ENCODE data around the gene ABHD14A.

DNA sequence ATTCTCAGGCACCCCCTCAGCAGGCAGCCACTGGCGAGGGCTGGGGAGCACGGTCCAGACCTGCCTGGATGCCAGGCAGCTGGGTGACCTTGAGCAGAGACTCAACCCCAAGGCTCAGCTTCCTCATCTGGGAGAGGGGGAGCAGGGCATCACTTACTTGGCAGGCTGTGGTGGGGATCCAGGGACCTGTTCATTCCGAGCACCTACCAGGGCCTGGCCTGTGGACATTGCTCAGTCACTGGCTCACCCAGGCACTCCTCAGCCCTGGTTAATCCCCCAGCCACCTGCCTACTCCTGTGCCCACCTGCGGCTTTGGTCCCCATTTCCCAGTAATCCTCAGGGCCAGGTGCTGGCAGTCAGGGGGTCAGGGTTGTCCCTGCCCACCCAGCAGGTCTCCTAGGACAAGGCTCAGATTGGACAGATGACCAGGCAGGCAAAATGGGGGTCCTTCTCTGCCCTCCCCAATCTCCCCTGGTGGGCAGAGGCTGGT lies 30.1 kb downstream of the ABHD14A start:
- TF ChIP-seq, protein P1, sequence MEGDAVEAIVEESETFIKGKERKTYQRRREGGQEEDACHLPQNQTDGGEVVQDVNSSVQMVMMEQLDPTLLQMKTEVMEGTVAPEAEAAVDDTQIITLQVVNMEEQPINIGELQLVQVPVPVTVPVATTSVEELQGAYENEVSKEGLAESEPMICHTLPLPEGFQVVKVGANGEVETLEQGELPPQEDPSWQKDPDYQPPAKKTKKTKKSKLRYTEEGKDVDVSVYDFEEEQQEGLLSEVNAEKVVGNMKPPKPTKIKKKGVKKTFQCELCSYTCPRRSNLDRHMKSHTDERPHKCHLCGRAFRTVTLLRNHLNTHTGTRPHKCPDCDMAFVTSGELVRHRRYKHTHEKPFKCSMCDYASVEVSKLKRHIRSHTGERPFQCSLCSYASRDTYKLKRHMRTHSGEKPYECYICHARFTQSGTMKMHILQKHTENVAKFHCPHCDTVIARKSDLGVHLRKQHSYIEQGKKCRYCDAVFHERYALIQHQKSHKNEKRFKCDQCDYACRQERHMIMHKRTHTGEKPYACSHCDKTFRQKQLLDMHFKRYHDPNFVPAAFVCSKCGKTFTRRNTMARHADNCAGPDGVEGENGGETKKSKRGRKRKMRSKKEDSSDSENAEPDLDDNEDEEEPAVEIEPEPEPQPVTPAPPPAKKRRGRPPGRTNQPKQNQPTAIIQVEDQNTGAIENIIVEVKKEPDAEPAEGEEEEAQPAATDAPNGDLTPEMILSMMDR (IDR thresholded peaks at IDR 0.05; ENCODE audit: borderline replicate concordance, extremely low read depth, low read length, poor library complexity, severe bottlenecking) = no peak
- TF ChIP-seq EZH2 (IDR thresholded peaks at IDR 0.05; ENCODE audit: borderline replicate concordance, low read depth, low read length, severe bottlenecking) = no peak

All from DND-41 (cell line).